Right lobe of liver (tissue), 6 donors: ENCODE data around the gene FAM240B. TPM values are rescaled to one million over a fixed set of nuclear protein-coding genes. Genes with fewer than 3 reads are reported as not detected.

Experiments
- ATAC-seq, 4 donors: fragments of 200-7000 bp; cut with Tn5 transposase; one replicate each; pipeline ENCODE4 v1.9.1; 2020; ENCODE audit warnings: mild to moderate bottlenecking in 4 of 4, moderate library complexity in 4 of 4
- DNase-seq, 3 donors: peaks; one replicate each; pipeline ENCODE4 v3.0.0-alpha.2; 2020
- H3K27ac ChIP-seq, 3 donors: fragments of 200-600 bp; one replicate each; pipeline ENCODE4 v1.8.0; 2022
- H3K27me3 ChIP-seq, 2 donors: fragments of 200-600 bp; one replicate each; pipeline ENCODE4 v1.8.0; 2022
- H3K36me3 ChIP-seq, 4 donors: fragments of 200-600 bp; sonication (generic) in 1 of 4; one replicate each; pipeline versions ENCODE4 v1.5.1 to v1.8.0; 2017 to 2022; ENCODE audit warnings: control low read depth in 1 of 4
- H3K4me1 ChIP-seq, 4 donors: fragments of 200-600 bp; sonication (generic) in 1 of 4; one replicate each; pipeline versions ENCODE4 v1.5.1 to v1.8.0; 2017 to 2022; ENCODE audit warnings: control low read depth in 1 of 4
- H3K4me3 ChIP-seq, 3 donors: fragments of 200-600 bp; one replicate each; pipeline ENCODE4 v1.8.0; 2022
- H3K9me3 ChIP-seq, 4 donors: fragments of 200-600 bp; sonication (generic) in 1 of 4; one replicate each; pipeline versions ENCODE4 v1.5.1 to v1.8.0; 2017 to 2022; ENCODE audit warnings: control low read depth in 1 of 4
- CTCF ChIP-seq, 4 donors: fragments of 200-600 bp in 3 of 4; fragments of 450-650 bp in 1 of 4; IDR thresholded peaks; one replicate each; pipeline versions ENCODE4 v1.5.1 to v1.8.0; 2016 to 2022; ENCODE audit warnings: antibody characterized with exemption in 4 of 4, mild to moderate bottlenecking in 2 of 4
- POLR2A ChIP-seq: fragments of 450-650 bp; IDR thresholded peaks from one replicate; pipeline ENCODE4 v1.6.1; 2017; ENCODE audit warnings: antibody characterized with exemption, mild to moderate bottlenecking
- WGBS: methylation state at CpG from one replicate; pipeline ENCODE4 v1.1.6; 2018; ENCODE audit warnings: low coverage, low lambda C conversion rate; ENCODE audit not compliant: insufficient coverage; ENCODE audit errors: missing lambda C conversion rate; 5-methylcytosine and 5-hydroxymethylcytosine counted together
- intact Hi-C, 2 donors: fragments of 100-400 bp; cut with DNase I; formaldehyde crosslinking; loops; one replicate each; pipeline versions ENCODE4 v1.11.2 to v1.14.1; 2022
- total RNA-seq, 6 experiments: library from RNA; depleted of rRNA in 2 of 6; stranded (reverse); fragments of >200 nt in 2 of 6; fragmentation: NEBNext Ultra II Directional in 3 of 6; extraction: Animal tissue kit (Norgen Biotek cat#: 25700) in 3 of 6; gene quantifications; one replicate each; pipeline versions ENCODE4 v1.1.0 to v1.2.4, GENCODE V29; 2016 to 2023
- donor health status: DM: no; HTN: yes; CAD: no.
- donor health status: DM: no; HTN: no; CAD: no.
- donor health status: DM: no; HTN: no; CAD: no.
- donor health status: DM: no; HTN: yes; CAD: no.
- donor health status: DM: no; HTN: yes; CAD: no.

The FAM240B gene
- total RNA-seq, 6 experiments from 2014 or later = not detected

- no peak for TF ChIP-seq CTCF (IDR thresholded peaks at IDR 0.05)
- TF ChIP-seq POLR2A = no peak
- no peak for ATAC-seq
- intact Hi-C loops = no loop called here
- no peak for DNase-seq
- Histone ChIP-seq H3K9me3 (no peaks in the 10 kb centered on the region), H3K36me3 (no peaks in the 10 kb centered on the region), H3K27ac (no peak overlapping the region), H3K4me1 (no peaks in the 10 kb centered on the region), H3K4me3 (no peak overlapping the region), H3K27me3 (no peaks in the 10 kb centered on the region)
- 14% methylated on average over 5 of the region's 5 CpGs for WGBS
Measured at GRCh38 chr9:38656896-38657295, 63.0 kb downstream of the FAM240B start.

GRCh38 chr9:38652486-38652885, 67.4 kb downstream of the FAM240B start:
- no peaks in the 10 kb centered on the region for H3K9me3 ChIP-seq
- no peak for DNase-seq
- no peaks in the 10 kb centered on the region for H3K4me1 ChIP-seq
- H3K36me3 ChIP-seq = no peaks in the 10 kb centered on the region
- no peak overlapping the region for H3K27ac ChIP-seq
- intact Hi-C loops = no loop called here
- H3K27me3 ChIP-seq = no peaks in the 10 kb centered on the region
- TF ChIP-seq CTCF (IDR thresholded peaks at IDR 0.05) (no peak), POLR2A (no peak)
- no peak overlapping the region for H3K4me3 ChIP-seq
- WGBS = 68% methylated on average over 7 of the region's 7 CpGs
- no peak for ATAC-seq

GRCh38 chr9:38652044-38652443, 67.9 kb downstream of the FAM240B start:
- no peak overlapping the region for H3K4me3 ChIP-seq
- H3K27me3 ChIP-seq = no peaks in the 10 kb centered on the region
- TF ChIP-seq CTCF (IDR thresholded peaks at IDR 0.05) = no peak
- no peak for TF ChIP-seq POLR2A
- H3K36me3 ChIP-seq = no peaks in the 10 kb centered on the region
- no peak overlapping the region for H3K27ac ChIP-seq
- intact Hi-C loops = no loop called here
- DNase-seq (no peak), ATAC-seq (no peak)
- 100% methylated on average over 1 of the region's 2 CpGs for WGBS
- no peaks in the 10 kb centered on the region for H3K9me3 ChIP-seq
- H3K4me1 ChIP-seq = no peaks in the 10 kb centered on the region

- no peak for ATAC-seq
Measured at GRCh38 chr9:38651400-38652042, 68.4 kb downstream of the FAM240B start.

More at GRCh38 chr9:38651400-38652042, 68.4 kb downstream of the FAM240B start:
- DNase-seq = no peak
- intact Hi-C loops = no loop called here
- TF ChIP-seq POLR2A = no peak
- no peak for TF ChIP-seq CTCF (IDR thresholded peaks at IDR 0.05)
- no peak overlapping the region for H3K4me3 ChIP-seq
- no peaks in the 10 kb centered on the region for H3K36me3 ChIP-seq
- H3K9me3 ChIP-seq = no peaks in the 10 kb centered on the region
- H3K4me1 ChIP-seq = no peaks in the 10 kb centered on the region
- no peak overlapping the region for H3K27ac ChIP-seq
- 55% methylated on average over 4 of the region's 8 CpGs for WGBS
- no peaks in the 10 kb centered on the region for H3K27me3 ChIP-seq
